ENCODE data around the gene OMD. TPM values are rescaled to one million over a fixed set of nuclear protein-coding genes. Genes with fewer than 3 reads are reported as not detected.

Gene OMD
- total RNA-seq, 1 donor from 2014 or later = not detected

DNA sequence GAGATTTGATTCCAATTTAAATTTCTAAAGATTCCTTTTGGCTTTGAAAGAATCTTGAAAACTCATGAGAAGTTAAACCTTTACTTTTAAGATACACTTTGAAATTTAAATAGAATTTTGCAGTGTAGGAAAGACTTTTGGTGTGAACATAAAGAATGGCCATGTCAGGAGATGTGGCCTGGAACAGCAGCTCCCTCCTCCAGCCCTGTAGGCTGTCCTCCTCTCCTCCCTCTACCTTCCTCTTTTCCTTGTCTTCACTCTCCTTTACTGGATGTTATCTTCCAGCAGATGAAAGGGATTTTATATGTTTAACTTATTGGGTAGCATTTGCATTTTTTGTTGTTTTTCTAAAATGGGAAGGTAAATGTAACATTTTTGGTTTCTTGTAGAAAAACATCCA lies 39.1 kb upstream of the OMD start:
- Mint-ChIP-seq H3K27me3 (peaks cover 6% of the 10 kb centered on the region), H3K4me3 (no peak overlapping the region), H3K4me1 (ENCODE audit: unreplicated experiment) (no peaks in the 10 kb centered on the region), H3K9me3 (no peaks in the 10 kb centered on the region), H3K27ac (no peak overlapping the region), H3K36me3 (no peaks in the 10 kb centered on the region)
- DNase-seq (ENCODE audit: extremely low spot score, unreplicated experiment) = no peak
- TF ChIP-seq, protein P1, sequence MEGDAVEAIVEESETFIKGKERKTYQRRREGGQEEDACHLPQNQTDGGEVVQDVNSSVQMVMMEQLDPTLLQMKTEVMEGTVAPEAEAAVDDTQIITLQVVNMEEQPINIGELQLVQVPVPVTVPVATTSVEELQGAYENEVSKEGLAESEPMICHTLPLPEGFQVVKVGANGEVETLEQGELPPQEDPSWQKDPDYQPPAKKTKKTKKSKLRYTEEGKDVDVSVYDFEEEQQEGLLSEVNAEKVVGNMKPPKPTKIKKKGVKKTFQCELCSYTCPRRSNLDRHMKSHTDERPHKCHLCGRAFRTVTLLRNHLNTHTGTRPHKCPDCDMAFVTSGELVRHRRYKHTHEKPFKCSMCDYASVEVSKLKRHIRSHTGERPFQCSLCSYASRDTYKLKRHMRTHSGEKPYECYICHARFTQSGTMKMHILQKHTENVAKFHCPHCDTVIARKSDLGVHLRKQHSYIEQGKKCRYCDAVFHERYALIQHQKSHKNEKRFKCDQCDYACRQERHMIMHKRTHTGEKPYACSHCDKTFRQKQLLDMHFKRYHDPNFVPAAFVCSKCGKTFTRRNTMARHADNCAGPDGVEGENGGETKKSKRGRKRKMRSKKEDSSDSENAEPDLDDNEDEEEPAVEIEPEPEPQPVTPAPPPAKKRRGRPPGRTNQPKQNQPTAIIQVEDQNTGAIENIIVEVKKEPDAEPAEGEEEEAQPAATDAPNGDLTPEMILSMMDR (conservative IDR thresholded peaks at IDR 0.05) = no peak

DNA sequence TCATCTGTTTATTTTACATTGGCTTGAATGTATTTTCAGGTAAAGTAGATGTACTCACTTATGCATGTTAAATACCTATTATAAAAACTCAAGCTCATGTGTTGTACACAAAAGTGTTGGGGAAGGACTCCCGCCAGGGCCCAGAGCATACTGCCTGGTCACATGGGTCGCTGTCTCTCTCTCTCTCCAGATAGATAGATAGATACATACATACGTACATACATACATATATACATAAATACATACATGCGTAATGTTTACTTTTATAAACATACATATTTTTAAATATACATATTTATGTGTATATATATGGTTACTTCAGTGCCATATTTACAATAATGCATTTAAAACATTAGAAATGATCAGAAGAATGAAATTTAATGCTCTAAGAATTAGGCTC lies 33.3 kb upstream of the OMD start:
- Mint-ChIP-seq H3K36me3 (no peaks in the 10 kb centered on the region), H3K4me1 (ENCODE audit: unreplicated experiment) (no peaks in the 10 kb centered on the region), H3K27me3 (peaks cover 7% of the 10 kb centered on the region), H3K9me3 (no peaks in the 10 kb centered on the region), H3K27ac (no peak overlapping the region), H3K4me3 (no peak overlapping the region)
- DNase-seq (ENCODE audit: extremely low spot score, unreplicated experiment) = no peak
- TF ChIP-seq, protein P1 (conservative IDR thresholded peaks at IDR 0.05) = no peak

DNA sequence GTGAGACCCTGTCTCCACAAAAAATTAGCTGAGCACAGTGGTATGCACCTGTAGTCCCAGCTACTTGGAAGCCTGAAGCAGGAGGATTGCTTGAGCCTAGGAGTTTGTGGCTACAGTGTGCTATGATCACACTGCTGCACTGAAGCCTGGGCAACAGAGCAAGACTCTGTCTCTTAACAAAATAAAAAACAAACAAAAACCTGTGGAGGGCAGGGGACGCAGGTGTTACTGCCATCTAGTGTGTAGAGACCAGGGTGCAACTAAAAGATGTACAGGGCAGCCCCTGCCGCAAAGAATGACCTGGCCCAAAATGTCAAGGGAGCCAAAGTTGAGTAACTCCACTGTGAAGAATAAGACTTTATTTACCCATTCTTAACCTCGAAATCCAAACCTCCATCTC lies 30.9 kb upstream of the OMD start:
- Mint-ChIP-seq H3K9me3 (no peaks in the 10 kb centered on the region), H3K4me3 (no peak overlapping the region), H3K4me1 (ENCODE audit: unreplicated experiment) (no peaks in the 10 kb centered on the region), H3K36me3 (no peaks in the 10 kb centered on the region), H3K27ac (no peak overlapping the region), H3K27me3 (peaks cover 4% of the 10 kb centered on the region)
- TF ChIP-seq, protein P1 (conservative IDR thresholded peaks at IDR 0.05) = peak; percentile 45
- DNase-seq (ENCODE audit: extremely low spot score, unreplicated experiment) = no peak

DNA sequence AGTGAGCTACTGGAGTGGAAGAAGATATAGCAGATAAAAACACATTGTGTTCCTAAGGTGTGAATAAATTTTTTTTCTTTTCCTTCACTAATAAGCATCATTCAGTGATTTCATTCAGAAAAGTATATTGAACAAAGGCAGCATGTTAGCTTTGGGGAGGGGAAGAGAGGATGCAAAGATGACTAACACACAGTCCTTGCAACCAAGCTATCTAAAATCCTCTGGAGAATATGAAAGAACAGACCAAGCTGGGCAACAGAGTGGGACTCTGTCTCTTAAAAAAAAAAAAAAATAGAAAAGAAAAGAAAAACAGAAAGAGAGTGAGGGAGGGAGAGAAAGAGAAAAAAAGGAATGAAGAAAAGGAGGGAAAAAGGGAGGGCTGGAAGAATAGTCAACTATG lies 22.3 kb upstream of the OMD start:
- TF ChIP-seq, protein P1 (conservative IDR thresholded peaks at IDR 0.05) = no peak
- no peaks in the 10 kb centered on the region for H3K4me1 Mint-ChIP-seq (ENCODE audit: unreplicated experiment)
- no peaks in the 10 kb centered on the region for H3K9me3 Mint-ChIP-seq
- no peaks in the 10 kb centered on the region for H3K36me3 Mint-ChIP-seq
- H3K27ac Mint-ChIP-seq = no peak overlapping the region
- H3K4me3 Mint-ChIP-seq = no peak overlapping the region
- no peaks in the 10 kb centered on the region for H3K27me3 Mint-ChIP-seq
- no peak for DNase-seq (ENCODE audit: extremely low spot score, unreplicated experiment)

DNA sequence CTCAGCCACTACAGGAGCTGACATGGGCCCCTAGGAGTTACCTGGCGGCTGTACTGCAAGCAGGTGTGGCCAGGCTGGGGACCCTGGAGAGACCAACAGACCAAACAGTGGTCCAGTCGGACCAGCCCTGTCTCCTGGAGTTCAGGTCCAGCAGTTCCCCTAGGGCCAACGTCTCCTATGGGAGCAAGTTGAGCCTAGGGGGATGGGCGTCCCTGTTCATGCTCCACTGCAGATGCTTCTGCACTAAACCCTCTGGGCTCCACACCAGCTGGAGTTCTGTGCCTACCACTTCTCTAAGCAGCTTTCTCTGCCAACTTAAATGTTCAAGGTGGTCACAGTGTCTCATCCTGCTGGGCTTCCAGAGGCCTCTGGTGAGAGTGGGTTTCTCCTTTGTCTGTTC lies 20.6 kb upstream of the OMD start:
- Mint-ChIP-seq H3K4me3 (no peak overlapping the region), H3K27ac (no peak overlapping the region), H3K9me3 (no peaks in the 10 kb centered on the region), H3K36me3 (no peaks in the 10 kb centered on the region), H3K4me1 (ENCODE audit: unreplicated experiment) (no peaks in the 10 kb centered on the region), H3K27me3 (no peaks in the 10 kb centered on the region)
- no peak for DNase-seq (ENCODE audit: extremely low spot score, unreplicated experiment)
- TF ChIP-seq, protein P1 (conservative IDR thresholded peaks at IDR 0.05) = no peak

DNA sequence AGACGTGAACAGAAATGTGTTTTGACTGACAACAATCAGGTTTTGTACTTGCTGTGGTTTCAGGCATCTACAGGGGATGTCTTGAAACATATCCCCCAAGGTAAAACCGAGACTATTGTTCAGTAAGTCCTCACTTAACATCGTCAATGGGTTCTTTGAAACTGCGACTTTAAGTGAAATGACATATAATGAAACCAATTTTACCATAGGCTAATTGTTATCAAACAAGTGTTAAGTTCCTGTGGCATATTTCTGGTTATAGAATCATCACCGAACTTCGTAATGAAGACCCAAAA lies 16.4 kb upstream of the OMD start:
- H3K9me3 Mint-ChIP-seq = no peaks in the 10 kb centered on the region
- TF ChIP-seq, protein P1 (conservative IDR thresholded peaks at IDR 0.05) = no peak
- no peak overlapping the region for H3K4me3 Mint-ChIP-seq
- H3K27ac Mint-ChIP-seq = no peak overlapping the region
- no peaks in the 10 kb centered on the region for H3K4me1 Mint-ChIP-seq (ENCODE audit: unreplicated experiment)
- no peaks in the 10 kb centered on the region for H3K36me3 Mint-ChIP-seq
- no peaks in the 10 kb centered on the region for H3K27me3 Mint-ChIP-seq
- DNase-seq (ENCODE audit: extremely low spot score, unreplicated experiment) = no peak

Measured in type B pancreatic cell (in vitro differentiated cells).